ENCODE data around the gene IGFBP4.

IGFBP4 gene

DNA sequence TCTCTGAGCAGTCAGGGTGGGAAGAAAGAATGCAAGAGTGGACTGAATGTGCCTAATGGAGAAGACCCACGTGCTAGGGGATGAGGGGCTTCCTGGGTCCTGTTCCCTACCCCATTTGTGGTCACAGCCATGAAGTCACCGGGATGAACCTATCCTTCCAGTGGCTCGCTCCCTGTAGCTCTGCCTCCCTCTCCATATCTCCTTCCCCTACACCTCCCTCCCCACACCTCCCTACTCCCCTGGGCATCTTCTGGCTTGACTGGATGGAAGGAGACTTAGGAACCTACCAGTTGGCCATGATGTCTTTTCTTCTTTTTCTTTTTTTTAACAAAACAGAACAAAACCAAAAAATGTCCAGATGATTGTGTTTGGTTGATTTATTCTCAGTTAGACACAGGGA is 14.1 kb downstream of the IGFBP4 start:
- no peak for DNase-seq

- DNase-seq = peak; percentile 65
Observed at GRCh38 chr17:40457964-40458791, 14.9 kb downstream of the IGFBP4 start.

DNA sequence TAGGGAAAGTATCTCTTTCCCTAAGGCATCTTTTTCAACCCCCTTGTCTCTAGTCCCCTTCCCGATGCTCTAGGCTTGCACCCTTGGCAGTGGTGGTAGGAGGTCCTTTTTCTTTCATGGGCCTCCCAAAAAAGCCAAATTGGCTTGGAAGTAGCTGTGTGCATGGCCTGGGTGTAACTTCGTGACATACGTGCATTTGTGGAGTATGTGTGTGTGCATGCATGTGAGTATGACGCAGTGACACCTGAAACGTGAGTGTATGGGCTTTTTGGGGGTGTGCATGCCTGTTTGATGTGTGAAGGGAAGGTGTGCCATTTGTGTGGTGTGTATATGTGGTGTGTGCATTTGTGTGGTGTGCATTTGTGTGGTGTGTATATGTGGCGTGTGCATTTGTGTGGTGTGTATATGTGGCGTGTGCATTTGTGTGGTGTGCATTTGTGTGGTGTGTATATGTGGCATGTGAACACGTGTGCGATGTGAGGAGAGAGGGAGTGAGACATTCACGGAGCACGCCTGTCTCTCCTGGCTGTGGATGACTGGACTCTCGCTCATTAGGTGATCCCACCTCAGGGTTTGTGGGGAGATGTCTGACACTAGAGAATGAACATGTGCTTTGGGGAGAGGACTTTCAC is 15.7 kb downstream of the IGFBP4 start:
- DNase-seq = no peak

- no peak for DNase-seq
Observed at GRCh38 chr17:40459636-40460603, 16.7 kb downstream of the IGFBP4 start.

GRCh38 chr17:40460604-40460967 is 17.3 kb downstream of the IGFBP4 start:
- DNase-seq = no peak

- DNase-seq = no peak
Observed at GRCh38 chr17:40460968-40461731, 17.9 kb downstream of the IGFBP4 start.

- DNase-seq = no peak
Observed at GRCh38 chr17:40461732-40462342, 18.6 kb downstream of the IGFBP4 start.

- DNase-seq = no peak
Observed at GRCh38 chr17:40462343-40463121, 19.3 kb downstream of the IGFBP4 start.

GRCh38 chr17:40463122-40463550 is 19.9 kb downstream of the IGFBP4 start:
- DNase-seq = no peak

DNA sequence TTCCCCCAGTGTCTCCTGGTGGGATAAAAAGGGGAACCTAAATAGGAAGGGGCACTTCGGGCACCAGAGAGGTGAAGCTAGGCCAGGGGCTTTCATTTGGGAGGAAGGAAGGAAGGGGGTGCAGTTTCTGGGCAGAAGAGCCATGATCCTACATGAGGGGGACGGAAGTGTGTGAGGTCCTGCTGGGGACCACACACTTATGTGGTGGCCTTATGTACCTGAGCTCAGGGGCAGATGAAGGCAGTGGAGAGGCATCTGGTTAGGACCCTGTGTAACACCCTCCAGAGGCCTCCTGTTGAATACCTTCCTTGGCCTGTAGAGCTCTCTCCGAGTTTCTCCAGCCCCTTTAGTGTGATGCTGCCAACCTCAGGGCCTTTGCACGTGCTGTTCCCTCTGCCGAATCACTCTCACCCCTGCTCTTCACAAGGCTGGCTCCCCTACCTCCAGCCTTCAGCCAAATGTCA is 21.2 kb downstream of the IGFBP4 start:
- no peak for DNase-seq

- DNase-seq = no peak
Observed at GRCh38 chr17:40466298-40466971, 23.2 kb downstream of the IGFBP4 start.

DNA sequence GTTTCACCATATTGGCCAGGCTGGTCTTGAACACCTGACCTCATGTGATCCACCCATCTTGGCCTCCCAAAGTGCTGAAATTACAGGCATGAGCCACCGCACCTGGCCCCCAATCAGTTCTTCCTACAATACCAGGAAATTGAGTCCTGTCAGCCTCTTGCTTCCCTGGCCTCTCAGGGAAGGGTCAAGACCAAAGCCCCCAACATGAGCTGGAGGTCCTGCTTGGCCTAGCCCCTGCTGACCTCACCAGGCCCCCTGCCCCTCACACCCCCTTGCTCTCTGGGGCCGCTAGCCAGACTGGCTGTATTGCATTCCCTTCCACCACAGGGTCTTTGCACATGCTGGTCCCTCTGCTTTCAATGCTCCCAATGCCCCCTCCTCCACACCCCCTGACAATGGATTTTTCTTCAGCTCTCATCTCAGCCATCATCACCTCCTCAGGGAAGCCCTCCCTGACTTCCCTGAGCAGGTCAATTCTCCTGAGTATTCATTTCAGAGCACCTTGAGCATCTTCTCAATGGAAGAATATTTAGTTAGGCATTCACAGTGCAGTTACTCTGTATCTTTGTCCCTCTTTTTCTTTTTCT is 24.1 kb downstream of the IGFBP4 start:
- DNase-seq = no peak

GRCh38 chr17:40468560-40468959 is 25.3 kb downstream of the IGFBP4 start:
- DNase-seq = no peak

DNA sequence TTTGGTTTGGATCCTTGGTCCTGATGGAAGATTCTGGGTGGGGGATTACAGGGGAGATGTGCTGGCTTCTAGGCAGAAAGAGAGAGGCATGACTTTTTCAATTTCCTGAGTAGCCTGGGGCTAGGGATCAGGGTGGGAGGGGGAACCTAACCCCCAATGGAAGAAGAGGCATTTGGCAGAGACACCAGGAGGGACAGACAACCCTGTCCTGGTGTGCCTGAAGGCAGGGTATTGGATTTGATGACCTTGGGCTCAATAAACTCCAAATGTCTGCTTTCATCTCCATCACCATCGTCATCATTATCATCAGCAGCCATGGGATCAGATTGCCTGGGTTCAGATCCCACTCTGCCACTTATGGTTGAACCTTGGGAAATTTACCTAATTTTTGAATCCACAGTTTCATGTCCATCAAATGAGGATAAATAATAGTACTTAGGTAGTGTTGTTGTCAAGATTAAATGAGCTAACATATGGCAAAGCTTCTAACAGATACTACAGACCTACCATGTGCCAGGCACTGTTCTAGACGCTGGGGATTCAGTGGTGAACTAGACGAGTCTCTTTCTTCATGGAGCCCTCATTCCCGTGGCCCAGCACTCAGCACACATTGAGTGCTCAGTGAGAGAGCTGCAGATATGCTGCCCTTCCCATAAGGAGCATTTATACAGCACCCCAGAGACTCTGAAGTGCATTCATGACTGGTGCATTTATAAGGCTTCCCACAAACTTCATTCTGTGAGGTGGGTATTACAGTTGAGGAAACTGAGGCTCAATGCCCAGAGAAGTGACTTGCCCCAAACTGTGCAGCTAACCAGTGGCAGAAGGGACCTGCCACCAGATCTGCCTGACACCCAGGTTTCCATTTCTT is 26.8 kb downstream of the IGFBP4 start:
- DNase-seq = no peak

DNA sequence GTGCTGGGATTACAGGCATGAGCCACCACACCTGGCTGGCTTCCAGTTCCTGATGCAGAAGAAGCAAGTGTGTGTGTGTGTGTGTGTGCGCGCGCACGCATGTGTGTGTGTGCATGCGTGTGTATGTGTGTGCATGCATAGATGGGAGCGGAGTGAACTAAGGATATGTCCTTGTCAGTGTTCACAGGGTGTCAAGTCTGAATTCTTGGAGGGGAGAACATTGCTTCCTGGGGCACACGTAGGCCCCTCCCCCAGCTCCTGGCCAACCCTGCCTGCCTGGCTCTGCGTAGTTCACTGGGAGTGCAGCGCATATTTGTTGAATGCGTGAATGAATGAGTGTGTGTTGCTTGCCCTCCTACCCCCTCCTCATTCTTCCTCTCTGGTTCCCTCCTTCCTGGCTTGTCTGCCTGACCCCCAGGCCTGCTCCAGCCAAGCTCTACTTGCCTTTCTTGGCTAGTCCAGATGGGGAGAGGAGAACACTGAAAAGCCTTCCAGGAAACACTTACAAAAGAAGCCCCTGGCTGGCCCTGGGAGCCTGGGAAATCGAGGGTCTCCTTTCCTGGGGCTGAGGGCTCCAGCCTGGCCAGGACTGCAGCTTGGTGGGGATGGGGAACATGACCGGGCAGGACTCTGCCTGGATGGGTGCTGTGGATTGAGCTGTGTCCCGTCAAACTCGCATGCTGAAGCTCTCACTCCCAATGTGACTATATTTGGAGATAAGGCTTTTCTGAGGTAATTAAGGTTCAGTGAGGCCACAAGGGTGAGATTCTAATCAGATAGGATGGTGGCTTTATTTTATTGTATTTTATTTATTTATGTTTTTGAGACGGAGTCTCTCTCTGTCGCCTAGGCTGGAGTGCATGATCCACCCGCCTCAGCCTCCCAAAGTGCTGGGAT is 27.9 kb downstream of the IGFBP4 start:
- no peak for DNase-seq

- no peak for DNase-seq
Observed at GRCh38 chr17:40471846-40472732, 28.8 kb downstream of the IGFBP4 start.

Measured in retina (tissue), 1 donor.